GM12891 (cell line): ENCODE data around the gene KTI12.

Experiments
- PAX5 ChIP-seq: IDR thresholded peaks from 2 replicates; pipeline ENCODE4 v1.6.1; 2011; ENCODE audit warnings: low read length, moderate library complexity, mild to moderate bottlenecking; ENCODE audit not compliant: insufficient read depth, severe bottlenecking
- POLR2A ChIP-seq: IDR thresholded peaks from 2 replicates; pipeline ENCODE4 v1.6.1; 2011; ENCODE audit warnings: low read depth, low read length, control low read depth
- POLR2AphosphoS5 ChIP-seq: IDR thresholded peaks from 2 replicates; pipeline ENCODE4 v1.6.1; 2011; ENCODE audit warnings: low read depth, low read length, control low read depth
- POU2F2 ChIP-seq: IDR thresholded peaks from 2 replicates; pipeline ENCODE4 v1.6.1; 2011; ENCODE audit warnings: low read depth, mild to moderate bottlenecking, control low read depth, low read length, moderate library complexity
- SPI1 ChIP-seq: IDR thresholded peaks from 2 replicates; pipeline ENCODE4 v1.6.1; 2011; ENCODE audit warnings: low read depth, low read length, control low read depth
- TAF1 ChIP-seq: IDR thresholded peaks from 2 replicates; pipeline ENCODE4 v1.6.1; 2011; ENCODE audit warnings: low read depth, low read length, control low read depth

DNA sequence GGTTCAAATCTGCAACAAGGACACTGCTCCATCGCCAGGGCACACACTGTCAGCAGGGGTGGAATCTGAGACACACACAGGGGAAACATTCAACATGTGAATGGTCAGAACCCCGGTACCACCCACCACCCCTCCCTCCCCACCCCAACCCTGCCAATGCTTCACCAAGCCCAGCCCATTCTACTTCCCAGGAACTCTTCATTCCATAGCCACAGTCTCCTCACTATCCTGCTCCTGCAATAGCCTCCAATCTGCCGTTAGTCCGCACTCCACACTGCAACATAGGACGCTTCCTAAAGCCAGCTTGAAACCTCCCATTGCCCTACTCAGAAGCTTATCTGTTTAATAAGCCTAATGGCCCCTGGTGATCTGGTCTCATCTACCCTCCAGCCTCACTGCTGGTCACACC is 35.6 kb downstream of the KTI12 start:
- TF ChIP-seq POLR2A (no peak), TAF1 (no peak), POU2F2 (no peak), SPI1 (no peak), POLR2AphosphoS5 (no peak), PAX5 (no peak)
